ENCODE data around the gene STK32A.

- TF ChIP-seq CTCF (IDR thresholded peaks at IDR 0.05) (no peak), POLR2A (IDR thresholded peaks at IDR 0.05) (no peak), EP300 (IDR thresholded peaks at IDR 0.05) (no peak)
Observed at GRCh38 chr5:147344861-147345260, 110.0 kb downstream of the STK32A start.

Measured in tibial nerve (tissue), 4 donors.